GM23338 (cell line): ENCODE measurements around the gene SYNE2.

Source experiments
- EZH2 ChIP-seq: fragments of 200-600 bp; sonication (generic); IDR thresholded peaks from one replicate; pipeline ENCODE4 v1.8.0; 2017; ENCODE audit warnings: antibody characterized with exemption, mild to moderate bottlenecking, low read depth; ENCODE audit not compliant: unreplicated experiment
- TF ChIP-seq, protein P1 (sequence below), 2 experiments: fragments of 200-600 bp in 1 of 2; sonication (generic) in 1 of 2; conservative IDR thresholded peaks; 2 replicates each; pipeline versions ENCODE4 v1.5.1 to v1.6.1; 2016 to 2017; ENCODE audit warnings: antibody characterized with exemption in 2 of 2, low read depth in 2 of 2, mild to moderate bottlenecking in 2 of 2, moderate library complexity in 1 of 2

DNA sequence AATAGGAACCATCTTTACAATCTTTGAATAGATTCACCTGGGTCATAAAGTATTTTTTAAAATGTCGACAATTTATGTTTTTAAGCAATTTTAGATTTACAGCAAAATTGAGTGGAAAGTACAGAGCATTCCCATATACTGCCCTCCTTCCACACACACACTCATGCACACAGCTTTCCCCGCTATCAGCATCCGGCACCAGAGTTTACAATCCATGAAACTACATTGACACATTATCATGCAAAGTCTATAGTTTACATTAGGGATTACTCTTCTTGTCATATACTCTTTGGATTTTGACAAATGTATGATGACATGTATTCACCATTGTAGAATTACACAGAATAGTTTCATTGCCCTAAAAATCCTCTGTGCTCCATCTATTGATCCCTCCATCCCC is 9.0 kb upstream of the SYNE2 start:
- TF ChIP-seq, protein P1, sequence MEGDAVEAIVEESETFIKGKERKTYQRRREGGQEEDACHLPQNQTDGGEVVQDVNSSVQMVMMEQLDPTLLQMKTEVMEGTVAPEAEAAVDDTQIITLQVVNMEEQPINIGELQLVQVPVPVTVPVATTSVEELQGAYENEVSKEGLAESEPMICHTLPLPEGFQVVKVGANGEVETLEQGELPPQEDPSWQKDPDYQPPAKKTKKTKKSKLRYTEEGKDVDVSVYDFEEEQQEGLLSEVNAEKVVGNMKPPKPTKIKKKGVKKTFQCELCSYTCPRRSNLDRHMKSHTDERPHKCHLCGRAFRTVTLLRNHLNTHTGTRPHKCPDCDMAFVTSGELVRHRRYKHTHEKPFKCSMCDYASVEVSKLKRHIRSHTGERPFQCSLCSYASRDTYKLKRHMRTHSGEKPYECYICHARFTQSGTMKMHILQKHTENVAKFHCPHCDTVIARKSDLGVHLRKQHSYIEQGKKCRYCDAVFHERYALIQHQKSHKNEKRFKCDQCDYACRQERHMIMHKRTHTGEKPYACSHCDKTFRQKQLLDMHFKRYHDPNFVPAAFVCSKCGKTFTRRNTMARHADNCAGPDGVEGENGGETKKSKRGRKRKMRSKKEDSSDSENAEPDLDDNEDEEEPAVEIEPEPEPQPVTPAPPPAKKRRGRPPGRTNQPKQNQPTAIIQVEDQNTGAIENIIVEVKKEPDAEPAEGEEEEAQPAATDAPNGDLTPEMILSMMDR (conservative IDR thresholded peaks at IDR 0.05; ENCODE audit: low read depth in 2 of 2), result no peak
- no peak for TF ChIP-seq EZH2
